H9 (cell line): Measurements from ENCODE around the gene TSKU. TPM values are rescaled to one million over a fixed set of nuclear protein-coding genes. Genes with fewer than 3 reads are reported as not detected.
A peak's percentile ranks its signal among the peaks of the same experiment; 100 is the strongest.

ENCODE experiments used
- DNase-seq: peaks from one replicate; pipeline ENCODE4 v3.0.0-alpha.2; 2017
- H2AFZ ChIP-seq: one replicate; pipeline ENCODE4 v1.6.1; 2013; ENCODE audit warnings: mild to moderate bottlenecking, low read length, control low read depth, moderate library complexity
- H2AK5ac ChIP-seq: 2 replicates; pipeline ENCODE4 v1.6.1; 2013; ENCODE audit warnings: low read length, control low read depth, mixed read lengths; ENCODE audit not compliant: insufficient read length
- H2BK120ac ChIP-seq: one replicate; pipeline ENCODE4 v1.6.1; 2013; ENCODE audit warnings: low read depth, mild to moderate bottlenecking, low read length, control low read depth, inconsistent platforms; ENCODE audit not compliant: poor library complexity, severe bottlenecking
- H2BK12ac ChIP-seq: 2 replicates; pipeline ENCODE4 v1.6.1; 2013; ENCODE audit warnings: low read length, control low read depth, mixed read lengths, low read depth; ENCODE audit not compliant: insufficient read length
- H2BK15ac ChIP-seq: 2 replicates; pipeline ENCODE4 v1.6.1; 2013; ENCODE audit warnings: low read depth, low read length, control low read depth
- H2BK20ac ChIP-seq: one replicate; pipeline ENCODE4 v1.6.1; 2013; ENCODE audit warnings: low read depth, mild to moderate bottlenecking, low read length, control low read depth, inconsistent platforms; ENCODE audit not compliant: poor library complexity, severe bottlenecking
- H2BK5ac ChIP-seq: 2 replicates; pipeline ENCODE4 v1.6.1; 2013; ENCODE audit warnings: low read length, control low read depth, mixed read lengths; ENCODE audit not compliant: insufficient read length
- H3K14ac ChIP-seq: 2 replicates; pipeline ENCODE4 v1.6.1; 2013; ENCODE audit warnings: low read length, control low read depth; ENCODE audit not compliant: insufficient read depth
- H3K18ac ChIP-seq: 2 replicates; pipeline ENCODE4 v1.6.1; 2013; ENCODE audit warnings: low read depth, mild to moderate bottlenecking, mixed read lengths, low read length, control low read depth; ENCODE audit not compliant: insufficient read length
- H3K23ac ChIP-seq: 2 replicates; pipeline ENCODE4 v1.6.1; 2013; ENCODE audit warnings: low read length, control low read depth, mixed read lengths, low read depth; ENCODE audit not compliant: insufficient read length
- H3K23me2 ChIP-seq: 2 replicates; pipeline ENCODE4 v1.6.1; 2013; ENCODE audit warnings: low read depth, mild to moderate bottlenecking, mixed read lengths, low read length, control low read depth; ENCODE audit not compliant: insufficient read length, poor library complexity, severe bottlenecking
- H3K27ac ChIP-seq: 2 replicates; pipeline ENCODE4 v1.5.1; 2013; ENCODE audit warnings: low read length, control low read depth, mixed read lengths, low read depth; ENCODE audit not compliant: insufficient read length
- H3K27me3 ChIP-seq: 2 replicates; pipeline ENCODE4 v1.6.1; 2013; ENCODE audit warnings: low read length, control low read depth, inconsistent platforms; ENCODE audit not compliant: insufficient read depth
- H3K4ac ChIP-seq: 2 replicates; pipeline ENCODE4 v1.6.1; 2013; ENCODE audit warnings: low read depth, mild to moderate bottlenecking, control low read depth, inconsistent platforms, low read length, moderate library complexity
- H3K4me1 ChIP-seq: 2 replicates; pipeline ENCODE4 v1.6.1; 2013; ENCODE audit warnings: low read length, control low read depth, inconsistent platforms; ENCODE audit not compliant: insufficient read depth
- H3K4me2 ChIP-seq: 2 replicates; pipeline ENCODE4 v1.6.1; 2013; ENCODE audit warnings: low read length, control low read depth, mixed read lengths; ENCODE audit not compliant: insufficient read length, insufficient read depth
- H3K56ac ChIP-seq: 2 replicates; pipeline ENCODE4 v1.6.1; 2013; ENCODE audit warnings: low read depth, mild to moderate bottlenecking, mixed read lengths, low read length, control low read depth; ENCODE audit not compliant: insufficient read length
- H3K79me1 ChIP-seq: 2 replicates; pipeline ENCODE4 v1.6.1; 2013; ENCODE audit warnings: low read depth, mild to moderate bottlenecking, moderate library complexity, low read length, control low read depth, inconsistent platforms; ENCODE audit not compliant: insufficient read depth, poor library complexity, severe bottlenecking
- H3K79me2 ChIP-seq: 2 replicates; pipeline ENCODE4 v1.6.1; 2013; ENCODE audit warnings: low read length, control low read depth, inconsistent platforms; ENCODE audit not compliant: insufficient read depth
- H3K9ac ChIP-seq: 2 replicates; pipeline ENCODE4 v1.6.1; 2013; ENCODE audit warnings: low read length, control low read depth, mixed read lengths; ENCODE audit not compliant: insufficient read length; ENCODE audit errors: extremely low read depth
- H3K9me3 ChIP-seq: one replicate; pipeline ENCODE4 v1.6.1; 2013; ENCODE audit warnings: low read depth, low read length, inconsistent platforms; ENCODE audit not compliant: control insufficient read depth
- H3T11ph ChIP-seq: one replicate; pipeline ENCODE4 v1.6.1; 2013; ENCODE audit warnings: mild to moderate bottlenecking, low read length, control low read depth, inconsistent platforms
- H4K20me1 ChIP-seq: one replicate; pipeline ENCODE4 v1.6.1; 2013; ENCODE audit not compliant: control insufficient read depth, insufficient read length, insufficient read depth
- H4K5ac ChIP-seq: 2 replicates; pipeline ENCODE4 v1.6.1; 2013; ENCODE audit warnings: low read depth, mild to moderate bottlenecking, mixed read lengths, low read length, control low read depth; ENCODE audit not compliant: insufficient read length
- H4K8ac ChIP-seq: replicated peaks from 2 replicates; pipeline ENCODE4 v1.6.1; 2013; ENCODE audit warnings: low read length, control low read depth, mixed read lengths, low read depth; ENCODE audit not compliant: insufficient read length
- H4K91ac ChIP-seq: 2 replicates; pipeline ENCODE4 v1.6.1; 2013; ENCODE audit warnings: low read depth, mild to moderate bottlenecking, moderate library complexity, mixed read lengths, low read length, control low read depth; ENCODE audit not compliant: insufficient read length
- H3K27ac Mint-ChIP-seq, 3 experiments: 2 replicates in 2 of 3; 3 replicates in 1 of 3; pipeline ENCODE4 v1.8.0; 2020 to 2021; ENCODE audit warnings: mixed read lengths in 3 of 3, mild to moderate bottlenecking in 1 of 3, moderate library complexity in 1 of 3
- H3K27me3 Mint-ChIP-seq: 2 replicates; pipeline ENCODE4 v1.8.0; 2021; ENCODE audit warnings: low read depth, mild to moderate bottlenecking, moderate library complexity, mixed read lengths
- H3K36me3 Mint-ChIP-seq, 3 experiments: 2 replicates in 2 of 3; 3 replicates in 1 of 3; pipeline ENCODE4 v1.8.0; 2020 to 2021; ENCODE audit warnings: low read depth in 3 of 3, mixed read lengths in 3 of 3; ENCODE audit not compliant: insufficient read depth in 1 of 3
- H3K4me1 Mint-ChIP-seq, 2 experiments: 2 replicates each; pipeline ENCODE4 v1.8.0; 2020; ENCODE audit warnings: mixed read lengths in 2 of 2
- H3K4me3 Mint-ChIP-seq, 2 experiments: 2 replicates in 1 of 2; 3 replicates in 1 of 2; pipeline ENCODE4 v1.8.0; 2020 to 2021; ENCODE audit warnings: mild to moderate bottlenecking in 2 of 2, mixed read lengths in 2 of 2, moderate library complexity in 1 of 2
- H3K9me3 Mint-ChIP-seq, 2 experiments: 2 replicates in 1 of 2; 3 replicates in 1 of 2; pipeline ENCODE4 v1.8.0; 2020; ENCODE audit warnings: mild to moderate bottlenecking in 2 of 2, mixed read lengths in 2 of 2, moderate library complexity in 1 of 2
- CTCF ChIP-seq: fragments of 200-600 bp; sonication (generic); conservative IDR thresholded peaks from 3 replicates; pipeline ENCODE4 v1.8.0; 2021; ENCODE audit warnings: antibody characterized with exemption, mild to moderate bottlenecking
- WGBS: extraction: QIAGEN DNeasy Blood & Tissue Kit; methylation state at CpG from one replicate; pipeline ENCODE4 v1.1.7; 2013; ENCODE audit warnings: missing lambda C conversion rate, low lambda C conversion rate, mixed read lengths; ENCODE audit not compliant: insufficient read length; ENCODE audit errors: extremely low coverage; 5-methylcytosine and 5-hydroxymethylcytosine counted together
- total RNA-seq: library from RNA; stranded (reverse); gene quantifications from 2 replicates; pipeline ENCODE4 v1.2.1, GENCODE V29; 2021

Gene TSKU
- total RNA-seq, 1 experiment from 2014 or later, result 25.4 TPM

GRCh38 chr11:76759517-76759916 is 23.6 kb upstream of the TSKU start:
- Histone ChIP-seq H3K79me2 (no peaks in the 10 kb centered on the region), H3K4me1 (no peaks in the 10 kb centered on the region), H3K27ac (no peak overlapping the region), H4K91ac (no peak overlapping the region), H3K23me2 (no peaks in the 10 kb centered on the region), H3K14ac (no peak overlapping the region), H4K5ac (no peak overlapping the region), H3K27me3 (no peaks in the 10 kb centered on the region), H2AFZ (no peak overlapping the region), H3K9me3 (no peaks in the 10 kb centered on the region), H3K56ac (no peak overlapping the region), H3K4ac (no peak overlapping the region), H2BK120ac (no peak overlapping the region), H3T11ph (no peak overlapping the region), H2BK20ac (no peak overlapping the region), H4K8ac (no peak overlapping the region), H2BK12ac (no peak overlapping the region), H2BK5ac (no peak overlapping the region), H4K20me1 (no peaks in the 10 kb centered on the region), H3K9ac (no peak overlapping the region), H3K18ac (no peak overlapping the region), H3K23ac (no peak overlapping the region), H3K79me1 (no peaks in the 10 kb centered on the region), H2BK15ac (no peak overlapping the region), H3K4me2 (no peak overlapping the region), H2AK5ac (no peak overlapping the region)
- Mint-ChIP-seq H3K4me1 (peaks cover 46 to 47% of the 10 kb centered on the region in 2 experiments), H3K27me3 (peaks cover 38% of the 10 kb centered on the region), H3K27ac (peak overlapping the region in 2 of 3 experiments; percentile 63 to 77; a peak in 4 of 7 replicates), H3K36me3 (no peaks in the 10 kb centered on the region; a peak in 1 of 7 replicates), H3K9me3 (no peaks in the 10 kb centered on the region), H3K4me3 (no peak overlapping the region)
- DNase-seq, result no peak
- WGBS, result no CpG with 5 or more reads among the region's 2 CpGs
- TF ChIP-seq CTCF, result no peak
